GM12801 (cell line): ENCODE measurements around the gene ABCC1.

Source experiments
- TF ChIP-seq, protein P1 (sequence below): IDR thresholded peaks from one replicate; pipeline ENCODE4 v1.5.1; 2011; ENCODE audit warnings: control low read depth; ENCODE audit not compliant: insufficient read length; ENCODE audit errors: extremely low read depth

ABCC1 gene

DNA sequence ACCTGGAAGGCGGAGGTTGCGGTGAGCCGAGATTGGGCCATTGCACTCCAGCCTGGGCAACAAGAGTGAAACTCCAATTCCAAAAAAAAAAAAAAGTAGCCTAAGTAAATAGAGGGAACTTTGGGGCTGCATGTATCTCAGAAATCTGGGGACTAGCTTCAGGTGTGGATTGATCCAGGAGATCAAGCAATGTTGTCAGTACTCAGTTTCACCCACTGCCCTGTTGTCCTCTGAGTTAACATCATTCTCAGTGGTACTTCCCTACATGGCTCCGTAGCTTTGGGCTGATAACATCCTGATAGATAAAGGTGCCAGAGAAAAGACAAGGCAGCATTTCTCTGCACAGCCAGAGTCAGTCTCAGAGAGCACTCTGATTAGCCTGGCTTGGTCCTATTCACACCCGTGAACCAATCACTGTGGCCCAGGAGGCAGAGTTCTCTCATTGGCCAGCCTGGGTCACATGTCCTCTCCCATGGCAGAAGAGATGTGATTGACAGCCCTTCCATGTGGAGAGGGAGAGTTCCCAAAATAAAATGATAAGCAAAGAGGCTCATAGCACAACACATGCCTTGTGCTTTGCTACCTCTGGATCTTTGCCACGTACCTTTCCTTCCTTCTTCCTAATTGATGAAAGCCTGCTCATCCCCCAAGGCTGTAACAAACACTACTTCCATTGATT, 99.6 kb downstream of the ABCC1 start:
- TF ChIP-seq, protein P1, sequence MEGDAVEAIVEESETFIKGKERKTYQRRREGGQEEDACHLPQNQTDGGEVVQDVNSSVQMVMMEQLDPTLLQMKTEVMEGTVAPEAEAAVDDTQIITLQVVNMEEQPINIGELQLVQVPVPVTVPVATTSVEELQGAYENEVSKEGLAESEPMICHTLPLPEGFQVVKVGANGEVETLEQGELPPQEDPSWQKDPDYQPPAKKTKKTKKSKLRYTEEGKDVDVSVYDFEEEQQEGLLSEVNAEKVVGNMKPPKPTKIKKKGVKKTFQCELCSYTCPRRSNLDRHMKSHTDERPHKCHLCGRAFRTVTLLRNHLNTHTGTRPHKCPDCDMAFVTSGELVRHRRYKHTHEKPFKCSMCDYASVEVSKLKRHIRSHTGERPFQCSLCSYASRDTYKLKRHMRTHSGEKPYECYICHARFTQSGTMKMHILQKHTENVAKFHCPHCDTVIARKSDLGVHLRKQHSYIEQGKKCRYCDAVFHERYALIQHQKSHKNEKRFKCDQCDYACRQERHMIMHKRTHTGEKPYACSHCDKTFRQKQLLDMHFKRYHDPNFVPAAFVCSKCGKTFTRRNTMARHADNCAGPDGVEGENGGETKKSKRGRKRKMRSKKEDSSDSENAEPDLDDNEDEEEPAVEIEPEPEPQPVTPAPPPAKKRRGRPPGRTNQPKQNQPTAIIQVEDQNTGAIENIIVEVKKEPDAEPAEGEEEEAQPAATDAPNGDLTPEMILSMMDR = no peak

DNA sequence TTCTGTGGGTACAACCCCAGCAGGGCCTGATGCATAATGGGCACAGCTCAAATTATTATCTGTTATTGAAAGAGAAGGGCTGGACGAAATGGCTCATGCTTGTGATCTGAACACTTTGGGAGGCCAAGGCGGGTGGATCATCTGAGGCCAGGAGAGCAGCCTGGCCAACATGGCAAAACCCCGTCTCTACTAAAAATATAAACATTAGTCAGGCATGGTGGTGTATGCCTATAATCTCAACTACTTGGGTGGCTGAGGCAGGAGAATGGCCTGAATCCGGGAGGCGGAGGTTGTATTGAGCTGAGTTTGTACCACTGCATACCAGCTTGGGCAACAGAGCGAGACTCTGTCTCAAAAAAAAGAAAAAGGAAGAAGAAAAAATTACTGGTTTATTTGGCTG, 100.7 kb downstream of the ABCC1 start:
- TF ChIP-seq, protein P1 = no peak

DNA sequence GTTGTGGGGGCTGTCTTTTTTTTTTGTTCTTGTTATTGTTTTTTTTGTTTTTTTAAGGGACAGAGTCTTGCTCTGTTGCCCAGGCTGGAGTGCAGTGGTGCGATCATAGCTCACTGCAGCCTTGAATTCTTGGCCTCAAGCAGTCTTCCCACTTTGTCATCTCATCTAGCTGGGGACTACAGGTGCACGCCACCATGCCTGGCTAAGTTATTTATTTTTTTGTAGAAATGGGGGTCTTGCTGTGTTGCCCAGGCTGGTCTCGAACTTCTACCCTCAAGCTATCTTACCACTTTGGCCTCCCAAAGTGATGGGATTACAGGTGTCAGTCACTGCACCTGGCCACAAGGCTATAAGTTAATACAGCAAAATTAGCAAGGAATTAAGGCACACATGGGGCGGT, 101.7 kb downstream of the ABCC1 start:
- TF ChIP-seq, protein P1 = no peak

DNA sequence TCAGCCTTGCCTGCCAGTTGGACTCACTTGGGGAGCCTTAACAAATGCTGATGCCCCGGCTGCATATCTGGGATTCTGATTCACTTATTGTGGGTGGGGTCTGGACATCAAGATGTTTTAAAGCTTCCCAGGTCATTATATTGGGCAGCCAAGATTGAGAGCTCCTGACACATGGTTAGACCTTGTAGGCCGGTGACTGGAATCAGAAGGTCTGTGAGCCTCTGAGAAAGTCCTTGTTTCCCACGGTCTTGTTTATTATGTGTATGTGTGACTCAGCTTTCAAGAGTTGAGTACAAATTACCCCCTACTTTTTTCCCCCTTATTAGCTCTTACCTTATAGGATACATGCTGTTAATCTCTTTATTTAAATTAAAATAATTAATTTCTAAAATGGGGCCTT, 103.5 kb downstream of the ABCC1 start:
- TF ChIP-seq, protein P1 = no peak

DNA sequence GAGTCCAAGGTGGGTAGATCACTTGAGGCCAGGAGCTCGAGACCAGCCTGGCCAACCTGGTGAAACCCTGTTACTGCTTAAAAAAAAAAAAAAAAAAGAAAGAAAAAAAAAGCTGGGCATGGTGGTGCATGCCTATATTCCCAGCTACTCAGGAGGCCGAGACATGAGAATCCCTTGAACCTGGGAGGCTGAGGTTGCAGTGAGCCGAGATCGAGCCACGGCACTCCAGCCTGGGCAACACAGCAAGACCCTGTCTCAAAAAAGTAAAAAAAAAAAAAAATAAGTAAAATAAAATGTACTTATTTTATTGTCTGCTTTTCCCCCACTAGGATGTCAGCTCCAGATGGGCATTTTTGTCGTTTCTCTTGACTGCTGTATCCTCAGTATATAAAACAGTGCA, 107.7 kb downstream of the ABCC1 start:
- TF ChIP-seq, protein P1 = no peak

DNA sequence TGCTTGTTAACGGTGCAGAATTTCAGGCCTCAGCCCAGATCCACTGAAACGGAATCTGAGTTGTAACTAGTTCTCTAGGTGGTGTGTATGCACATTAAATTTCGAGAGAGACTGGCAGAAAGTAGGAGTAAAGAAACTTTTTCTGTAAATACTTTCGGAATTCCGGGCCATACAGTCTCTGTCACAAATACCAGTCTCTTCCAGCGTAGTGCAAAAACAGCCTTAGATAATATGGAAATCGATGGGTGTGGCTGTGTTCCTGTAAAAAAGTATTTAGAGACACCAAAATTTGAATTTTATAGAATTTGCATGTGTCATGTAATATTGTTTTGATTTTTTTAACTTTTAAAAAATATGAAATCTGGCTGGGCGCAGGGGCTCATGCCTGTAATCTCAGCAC, 109.7 kb downstream of the ABCC1 start:
- TF ChIP-seq, protein P1 = no peak

DNA sequence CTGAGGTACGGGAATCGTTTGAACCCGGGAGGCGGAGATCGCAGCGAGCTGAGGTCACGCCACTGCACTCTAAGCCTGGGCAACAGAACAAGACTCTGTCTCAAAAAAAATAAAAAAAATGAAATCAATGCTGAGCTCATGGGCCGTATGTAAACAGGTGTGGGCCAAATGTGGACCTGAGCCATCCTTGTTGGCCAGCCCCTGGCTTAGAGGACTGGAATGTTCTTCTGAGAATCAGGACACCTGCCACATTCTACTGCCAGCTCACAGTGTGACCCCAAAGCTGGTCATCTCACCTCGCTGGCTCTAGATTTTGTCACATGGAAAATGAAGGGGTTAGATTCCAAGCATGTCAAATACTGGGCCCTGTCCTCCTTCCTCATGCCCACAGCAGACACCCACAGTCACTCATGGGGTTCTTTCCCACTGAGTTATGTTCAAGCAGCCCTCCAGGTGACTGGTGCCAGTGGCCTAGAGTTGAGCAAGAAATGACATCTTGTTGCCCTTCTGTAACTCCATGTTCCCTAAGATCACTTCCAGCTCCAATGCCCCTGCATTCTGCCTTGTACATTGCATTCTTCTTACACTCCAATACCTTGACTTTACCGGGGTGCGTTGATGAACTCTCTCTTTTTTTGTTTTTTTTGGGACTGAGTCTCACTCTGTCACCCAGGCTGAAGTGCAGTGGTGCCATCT, 110.6 kb downstream of the ABCC1 start:
- TF ChIP-seq, protein P1 = no peak
